Neural cell (in vitro differentiated cells): Measurements from ENCODE around the gene JMJD7. TPM values are rescaled to one million over a fixed set of nuclear protein-coding genes. Genes with fewer than 3 reads are reported as not detected.

Experiments used
- H2AFZ ChIP-seq: fragments of 200-600, 300-800 bp; sonication (generic), shearing (Covaris generic); 2 replicates; pipeline ENCODE4 v1.6.0; 2014; ENCODE audit warnings: low read depth, mild to moderate bottlenecking, antibody characterized with exemption, low read length, moderate library complexity
- H3F3A ChIP-seq: fragments of 200-600 bp; shearing (Covaris generic); 2 replicates; pipeline ENCODE4 v1.6.1; 2016; ENCODE audit warnings: mild to moderate bottlenecking, moderate library complexity, mixed read lengths, antibody characterized with exemption, low read length; ENCODE audit not compliant: insufficient read depth, poor library complexity, severe bottlenecking
- H3K27ac ChIP-seq: fragments of 200-600, 300-800 bp; sonication (generic), shearing (Covaris generic); 2 replicates; pipeline ENCODE4 v1.5.1; 2014; ENCODE audit warnings: mild to moderate bottlenecking, low read length, moderate library complexity
- H3K27me3 ChIP-seq: fragments of 300-800, 200-600 bp; sonication (generic), shearing (Covaris generic); 2 replicates; pipeline ENCODE4 v1.6.0; 2014; ENCODE audit warnings: mild to moderate bottlenecking, low read depth, low read length, moderate library complexity; ENCODE audit not compliant: insufficient read depth
- H3K36me3 ChIP-seq: fragments of 300-800, 200-600 bp; sonication (generic), shearing (Covaris generic); 2 replicates; pipeline ENCODE4 v1.5.1; 2014; ENCODE audit warnings: mild to moderate bottlenecking, antibody characterized with exemption, low read length, moderate library complexity; ENCODE audit not compliant: insufficient read depth
- H3K4me2 ChIP-seq: fragments of 300-800, 200-600 bp; sonication (generic), shearing (Covaris generic); 2 replicates; pipeline ENCODE4 v1.6.0; 2014; ENCODE audit warnings: mild to moderate bottlenecking, low read length
- H3K4me3 ChIP-seq: fragments of 300-800, 200-600 bp; sonication (generic), shearing (Covaris generic); 2 replicates; pipeline ENCODE4 v1.5.1; 2014; ENCODE audit warnings: mild to moderate bottlenecking, low read length, moderate library complexity
- H3K79me2 ChIP-seq: fragments of 200-600 bp; shearing (Covaris generic); replicated peaks from 2 replicates; pipeline ENCODE4 v1.6.0; 2014; ENCODE audit warnings: mild to moderate bottlenecking, low read length, moderate library complexity; ENCODE audit not compliant: insufficient read depth
- H3K9ac ChIP-seq: fragments of 300-800, 200-600 bp; sonication (generic), shearing (Covaris generic); 2 replicates; pipeline ENCODE4 v1.6.1; 2016; ENCODE audit warnings: mild to moderate bottlenecking, low read length, mixed read lengths
- H3K9me2 ChIP-seq: fragments of 200-600 bp; shearing (Covaris generic); 2 replicates; pipeline ENCODE4 v1.6.1; 2016; ENCODE audit warnings: mild to moderate bottlenecking, low read length, mixed read lengths; ENCODE audit not compliant: insufficient read depth
- H3K9me3 ChIP-seq: fragments of 200-600, 300-800 bp; sonication (generic), shearing (Covaris generic); 2 replicates; pipeline ENCODE4 v1.6.1; 2016; ENCODE audit warnings: mild to moderate bottlenecking, mixed run types, low read length, moderate library complexity, mixed read lengths
- H4K20me1 ChIP-seq: fragments of 200-600 bp; shearing (Covaris generic); 2 replicates; pipeline ENCODE4 v1.6.1; 2016; ENCODE audit warnings: mild to moderate bottlenecking, mixed run types; ENCODE audit not compliant: insufficient read depth
- EP300 ChIP-seq: fragments of 450-650 bp; conservative IDR thresholded peaks from 2 replicates; pipeline ENCODE4 v1.6.1; 2014; ENCODE audit warnings: antibody characterized with exemption, mild to moderate bottlenecking, moderate library complexity; ENCODE audit not compliant: poor library complexity, severe bottlenecking
- EZH2 ChIP-seq: fragments of 200-600, 300-800 bp; shearing (Covaris generic), sonication (generic); IDR thresholded peaks from 2 replicates; pipeline ENCODE4 v1.6.1; 2014; ENCODE audit warnings: antibody characterized with exemption, low read length, borderline replicate concordance, mild to moderate bottlenecking; ENCODE audit not compliant: insufficient read depth, poor library complexity, severe bottlenecking
- MXI1 ChIP-seq: fragments of 450-650 bp; conservative IDR thresholded peaks from 2 replicates; pipeline ENCODE4 v1.6.1; 2014; ENCODE audit warnings: antibody characterized with exemption, mild to moderate bottlenecking; ENCODE audit not compliant: poor library complexity, severe bottlenecking
- POLR2AphosphoS5 ChIP-seq: IDR thresholded peaks from 2 replicates; pipeline ENCODE4 v1.6.1; 2012
- RAD21 ChIP-seq: fragments of 450-650 bp; conservative IDR thresholded peaks from 2 replicates; pipeline ENCODE4 v1.6.1; 2014; ENCODE audit warnings: antibody characterized with exemption, mild to moderate bottlenecking, moderate library complexity
- SMC3 ChIP-seq: fragments of 450-650 bp; conservative IDR thresholded peaks from 2 replicates; pipeline ENCODE4 v1.6.1; 2014; ENCODE audit warnings: antibody characterized with exemption, mild to moderate bottlenecking, moderate library complexity; ENCODE audit not compliant: poor library complexity
- TAF1 ChIP-seq: IDR thresholded peaks from 2 replicates; pipeline ENCODE4 v1.6.1; 2012; ENCODE audit warnings: low read depth
- polyA plus RNA-seq: library from polyadenylated mRNA; depleted of rRNA; stranded (reverse); fragments of >200 nt; gene quantifications from 2 replicates; pipeline ENCODE4 v1.2.3, GENCODE V29; 2014
- TF ChIP-seq, protein P1 (sequence below): fragments of 450-650 bp; IDR thresholded peaks from 2 replicates; pipeline ENCODE4 v1.5.1; 2014; ENCODE audit warnings: antibody characterized with exemption, mild to moderate bottlenecking, moderate library complexity; ENCODE audit not compliant: poor library complexity, severe bottlenecking
- TF ChIP-seq, protein P2 (sequence below): IDR thresholded peaks from 2 replicates; pipeline ENCODE4 v1.6.1; 2012; ENCODE audit warnings: borderline replicate concordance

Gene JMJD7
- polyA plus RNA-seq, 1 donor from 2014 or later = 14.0 TPM

DNA sequence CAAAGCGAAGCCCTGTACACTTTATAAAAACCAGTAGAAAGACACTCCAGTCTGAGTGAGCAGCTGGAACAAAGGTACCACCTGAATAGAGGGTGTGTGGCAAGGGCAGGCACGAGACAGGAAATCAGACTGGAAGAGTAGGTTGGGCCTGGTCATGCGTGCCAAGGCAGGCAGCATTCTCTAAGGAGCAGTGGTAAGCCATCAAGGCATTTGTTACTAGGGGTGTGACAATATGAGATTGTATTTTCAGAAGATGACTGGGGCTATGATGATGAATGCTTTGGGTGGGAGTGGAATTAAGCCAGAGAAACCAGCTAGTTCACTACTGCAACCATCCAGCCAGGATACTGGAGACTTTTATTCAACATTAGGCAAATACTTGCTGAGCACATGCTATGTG is 5.0 kb downstream of the JMJD7 start:
- Histone ChIP-seq H3K4me2 (no peak overlapping the region), H3K36me3 (no peaks in the 10 kb centered on the region), H3K27me3 (no peaks in the 10 kb centered on the region), H2AFZ (no peak overlapping the region), H3K4me3 (no peak overlapping the region), H3K9me3 (no peaks in the 10 kb centered on the region), H3F3A (no peaks in the 10 kb centered on the region), H3K9ac (no peak overlapping the region), H4K20me1 (no peaks in the 10 kb centered on the region), H3K9me2 (no peaks in the 10 kb centered on the region), H3K79me2 (peaks cover 3% of the 10 kb centered on the region), H3K27ac (no peak overlapping the region)
- TF ChIP-seq, protein P1, sequence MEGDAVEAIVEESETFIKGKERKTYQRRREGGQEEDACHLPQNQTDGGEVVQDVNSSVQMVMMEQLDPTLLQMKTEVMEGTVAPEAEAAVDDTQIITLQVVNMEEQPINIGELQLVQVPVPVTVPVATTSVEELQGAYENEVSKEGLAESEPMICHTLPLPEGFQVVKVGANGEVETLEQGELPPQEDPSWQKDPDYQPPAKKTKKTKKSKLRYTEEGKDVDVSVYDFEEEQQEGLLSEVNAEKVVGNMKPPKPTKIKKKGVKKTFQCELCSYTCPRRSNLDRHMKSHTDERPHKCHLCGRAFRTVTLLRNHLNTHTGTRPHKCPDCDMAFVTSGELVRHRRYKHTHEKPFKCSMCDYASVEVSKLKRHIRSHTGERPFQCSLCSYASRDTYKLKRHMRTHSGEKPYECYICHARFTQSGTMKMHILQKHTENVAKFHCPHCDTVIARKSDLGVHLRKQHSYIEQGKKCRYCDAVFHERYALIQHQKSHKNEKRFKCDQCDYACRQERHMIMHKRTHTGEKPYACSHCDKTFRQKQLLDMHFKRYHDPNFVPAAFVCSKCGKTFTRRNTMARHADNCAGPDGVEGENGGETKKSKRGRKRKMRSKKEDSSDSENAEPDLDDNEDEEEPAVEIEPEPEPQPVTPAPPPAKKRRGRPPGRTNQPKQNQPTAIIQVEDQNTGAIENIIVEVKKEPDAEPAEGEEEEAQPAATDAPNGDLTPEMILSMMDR = no peak
- TF ChIP-seq TAF1 = no peak
- TF ChIP-seq, protein P2, sequence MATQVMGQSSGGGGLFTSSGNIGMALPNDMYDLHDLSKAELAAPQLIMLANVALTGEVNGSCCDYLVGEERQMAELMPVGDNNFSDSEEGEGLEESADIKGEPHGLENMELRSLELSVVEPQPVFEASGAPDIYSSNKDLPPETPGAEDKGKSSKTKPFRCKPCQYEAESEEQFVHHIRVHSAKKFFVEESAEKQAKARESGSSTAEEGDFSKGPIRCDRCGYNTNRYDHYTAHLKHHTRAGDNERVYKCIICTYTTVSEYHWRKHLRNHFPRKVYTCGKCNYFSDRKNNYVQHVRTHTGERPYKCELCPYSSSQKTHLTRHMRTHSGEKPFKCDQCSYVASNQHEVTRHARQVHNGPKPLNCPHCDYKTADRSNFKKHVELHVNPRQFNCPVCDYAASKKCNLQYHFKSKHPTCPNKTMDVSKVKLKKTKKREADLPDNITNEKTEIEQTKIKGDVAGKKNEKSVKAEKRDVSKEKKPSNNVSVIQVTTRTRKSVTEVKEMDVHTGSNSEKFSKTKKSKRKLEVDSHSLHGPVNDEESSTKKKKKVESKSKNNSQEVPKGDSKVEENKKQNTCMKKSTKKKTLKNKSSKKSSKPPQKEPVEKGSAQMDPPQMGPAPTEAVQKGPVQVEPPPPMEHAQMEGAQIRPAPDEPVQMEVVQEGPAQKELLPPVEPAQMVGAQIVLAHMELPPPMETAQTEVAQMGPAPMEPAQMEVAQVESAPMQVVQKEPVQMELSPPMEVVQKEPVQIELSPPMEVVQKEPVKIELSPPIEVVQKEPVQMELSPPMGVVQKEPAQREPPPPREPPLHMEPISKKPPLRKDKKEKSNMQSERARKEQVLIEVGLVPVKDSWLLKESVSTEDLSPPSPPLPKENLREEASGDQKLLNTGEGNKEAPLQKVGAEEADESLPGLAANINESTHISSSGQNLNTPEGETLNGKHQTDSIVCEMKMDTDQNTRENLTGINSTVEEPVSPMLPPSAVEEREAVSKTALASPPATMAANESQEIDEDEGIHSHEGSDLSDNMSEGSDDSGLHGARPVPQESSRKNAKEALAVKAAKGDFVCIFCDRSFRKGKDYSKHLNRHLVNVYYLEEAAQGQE = no peak
- no peak for TF ChIP-seq MXI1
- TF ChIP-seq SMC3 = no peak
- TF ChIP-seq RAD21 = no peak
- TF ChIP-seq EZH2 = no peak
- no peak for TF ChIP-seq EP300
- TF ChIP-seq POLR2AphosphoS5 = no peak

DNA sequence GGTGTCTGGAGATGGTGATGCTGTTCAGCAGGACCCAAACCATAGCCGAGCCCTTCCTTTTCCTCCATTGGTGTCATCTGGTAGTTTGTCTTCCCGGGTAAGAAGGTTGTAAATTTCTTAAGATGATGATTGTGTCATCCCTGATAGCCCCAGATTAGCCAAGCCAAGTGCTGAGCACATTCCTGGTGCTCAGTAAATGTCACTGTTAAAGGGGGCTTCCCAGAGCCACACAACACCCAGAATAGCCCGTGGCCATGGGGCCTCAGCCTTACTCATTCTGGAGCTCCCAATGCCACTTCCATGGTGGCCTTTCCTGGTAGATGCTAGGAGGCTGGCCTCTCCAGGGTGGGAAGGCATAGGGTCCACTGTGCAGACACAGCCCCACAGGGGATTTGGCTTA is 6.2 kb downstream of the JMJD7 start:
- no peak for TF ChIP-seq TAF1
- TF ChIP-seq RAD21 = no peak
- TF ChIP-seq SMC3 = no peak
- TF ChIP-seq POLR2AphosphoS5 = no peak
- TF ChIP-seq, protein P1 = no peak
- TF ChIP-seq, protein P2 = no peak
- TF ChIP-seq MXI1 = no peak
- TF ChIP-seq EP300 = no peak
- no peak for TF ChIP-seq EZH2

More for the DNA sequence above, 6.2 kb downstream of the JMJD7 start:
- no peak overlapping the region for H3K4me3 ChIP-seq
- H3K4me2 ChIP-seq = no peak overlapping the region
- H3K27me3 ChIP-seq = no peaks in the 10 kb centered on the region
- no peaks in the 10 kb centered on the region for H3F3A ChIP-seq
- H3K9me2 ChIP-seq = no peaks in the 10 kb centered on the region
- H3K27ac ChIP-seq = no peak overlapping the region
- H3K9me3 ChIP-seq = no peaks in the 10 kb centered on the region
- no peak overlapping the region for H2AFZ ChIP-seq
- no peaks in the 10 kb centered on the region for H3K36me3 ChIP-seq
- H3K79me2 ChIP-seq = peaks cover 3% of the 10 kb centered on the region
- no peak overlapping the region for H3K9ac ChIP-seq
- H4K20me1 ChIP-seq = no peaks in the 10 kb centered on the region
